ENCODE data around the gene EFHC1. TPM values are rescaled to one million over a fixed set of nuclear protein-coding genes. Genes with fewer than 3 reads are reported as not detected.
A peak's percentile ranks its signal among the peaks of the same experiment; 100 is the strongest.

The EFHC1 gene
- total RNA-seq, 1 donor from 2014 or later, result 25.6 TPM

DNA sequence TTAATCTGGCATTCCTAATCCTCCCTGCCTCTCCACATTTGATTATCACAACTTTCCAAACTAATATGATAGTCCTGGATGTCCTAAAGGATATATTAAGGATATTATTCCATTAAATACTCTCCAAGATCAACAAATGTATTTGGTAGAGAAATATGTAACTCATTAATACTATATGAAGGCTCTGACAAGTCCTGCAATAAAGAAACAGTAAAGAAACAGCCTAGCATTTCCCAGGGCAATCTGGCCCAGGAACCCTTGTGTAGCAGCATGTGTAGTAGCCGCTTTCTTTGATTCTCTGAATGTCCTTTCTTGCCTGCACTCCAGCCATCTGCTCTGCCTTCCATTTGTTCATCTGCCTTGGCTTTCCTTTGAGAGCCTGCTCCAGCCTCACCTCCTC lies 133.0 kb downstream of the EFHC1 start:
- H3K27ac Mint-ChIP-seq (ENCODE audit: unreplicated experiment), result peak overlapping the region; percentile 95

DNA sequence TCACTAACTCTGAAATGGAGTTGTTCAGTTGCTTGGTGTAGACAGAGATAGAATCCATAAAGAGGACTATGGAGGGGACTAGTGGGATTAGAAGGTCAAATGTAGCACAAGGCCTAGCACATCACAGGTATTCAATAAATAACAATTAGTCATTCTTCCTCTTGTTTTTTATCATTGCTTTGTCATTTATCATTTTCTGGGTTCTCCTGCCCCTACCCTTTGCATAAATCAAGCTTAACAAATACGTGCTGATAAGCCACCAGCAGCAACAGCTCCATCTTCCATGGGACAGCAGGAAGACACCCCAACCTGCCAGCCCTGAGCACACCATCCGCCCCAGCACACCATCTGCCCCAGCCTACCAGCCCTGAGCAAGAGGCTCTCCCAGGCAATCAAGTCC lies 133.6 kb downstream of the EFHC1 start:
- H3K27ac Mint-ChIP-seq (ENCODE audit: unreplicated experiment), result peak overlapping the region; percentile 95
- TF ChIP-seq, protein P1, sequence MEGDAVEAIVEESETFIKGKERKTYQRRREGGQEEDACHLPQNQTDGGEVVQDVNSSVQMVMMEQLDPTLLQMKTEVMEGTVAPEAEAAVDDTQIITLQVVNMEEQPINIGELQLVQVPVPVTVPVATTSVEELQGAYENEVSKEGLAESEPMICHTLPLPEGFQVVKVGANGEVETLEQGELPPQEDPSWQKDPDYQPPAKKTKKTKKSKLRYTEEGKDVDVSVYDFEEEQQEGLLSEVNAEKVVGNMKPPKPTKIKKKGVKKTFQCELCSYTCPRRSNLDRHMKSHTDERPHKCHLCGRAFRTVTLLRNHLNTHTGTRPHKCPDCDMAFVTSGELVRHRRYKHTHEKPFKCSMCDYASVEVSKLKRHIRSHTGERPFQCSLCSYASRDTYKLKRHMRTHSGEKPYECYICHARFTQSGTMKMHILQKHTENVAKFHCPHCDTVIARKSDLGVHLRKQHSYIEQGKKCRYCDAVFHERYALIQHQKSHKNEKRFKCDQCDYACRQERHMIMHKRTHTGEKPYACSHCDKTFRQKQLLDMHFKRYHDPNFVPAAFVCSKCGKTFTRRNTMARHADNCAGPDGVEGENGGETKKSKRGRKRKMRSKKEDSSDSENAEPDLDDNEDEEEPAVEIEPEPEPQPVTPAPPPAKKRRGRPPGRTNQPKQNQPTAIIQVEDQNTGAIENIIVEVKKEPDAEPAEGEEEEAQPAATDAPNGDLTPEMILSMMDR (IDR thresholded peaks at IDR 0.05; ENCODE audit: partially characterized antibody, unreplicated experiment), result no peak
- H3K9me3 Mint-ChIP-seq (ENCODE audit: unreplicated experiment), result peaks cover 5% of the 10 kb centered on the region
- no peaks in the 10 kb centered on the region for H3K36me3 Mint-ChIP-seq (ENCODE audit: unreplicated experiment)
- H3K4me3 Mint-ChIP-seq (ENCODE audit: unreplicated experiment), result peak overlapping the region; percentile 69
- H3K27me3 Mint-ChIP-seq (ENCODE audit: unreplicated experiment), result peaks cover 7% of the 10 kb centered on the region
- no peak for DNase-seq
- H3K4me1 Mint-ChIP-seq (ENCODE audit: low read depth, unreplicated experiment), result peaks cover 47% of the 10 kb centered on the region

More for the DNA sequence above, 133.0 kb downstream of the EFHC1 start:
- H3K4me1 Mint-ChIP-seq (ENCODE audit: low read depth, unreplicated experiment), result peaks cover 49% of the 10 kb centered on the region
- peaks cover 7% of the 10 kb centered on the region for H3K27me3 Mint-ChIP-seq (ENCODE audit: unreplicated experiment)
- H3K36me3 Mint-ChIP-seq (ENCODE audit: unreplicated experiment), result no peaks in the 10 kb centered on the region
- TF ChIP-seq, protein P1 (IDR thresholded peaks at IDR 0.05; ENCODE audit: partially characterized antibody, unreplicated experiment), result no peak
- no peak for DNase-seq
- peak overlapping the region; percentile 69 for H3K4me3 Mint-ChIP-seq (ENCODE audit: unreplicated experiment)
- peaks cover 5% of the 10 kb centered on the region for H3K9me3 Mint-ChIP-seq (ENCODE audit: unreplicated experiment)

GRCh38 chr6:52554684-52555280 lies 134.6 kb downstream of the EFHC1 start:
- no peak for DNase-seq
- TF ChIP-seq, protein P1 (IDR thresholded peaks at IDR 0.05; ENCODE audit: partially characterized antibody, unreplicated experiment), result no peak
- H3K27ac Mint-ChIP-seq (ENCODE audit: unreplicated experiment), result peak overlapping the region; percentile 48
- no peaks in the 10 kb centered on the region for H3K36me3 Mint-ChIP-seq (ENCODE audit: unreplicated experiment)
- peaks cover 5% of the 10 kb centered on the region for H3K9me3 Mint-ChIP-seq (ENCODE audit: unreplicated experiment)
- H3K4me1 Mint-ChIP-seq (ENCODE audit: low read depth, unreplicated experiment), result peaks cover 45% of the 10 kb centered on the region
- no peak overlapping the region for H3K4me3 Mint-ChIP-seq (ENCODE audit: unreplicated experiment)
- H3K27me3 Mint-ChIP-seq (ENCODE audit: unreplicated experiment), result peaks cover 7% of the 10 kb centered on the region

DNA sequence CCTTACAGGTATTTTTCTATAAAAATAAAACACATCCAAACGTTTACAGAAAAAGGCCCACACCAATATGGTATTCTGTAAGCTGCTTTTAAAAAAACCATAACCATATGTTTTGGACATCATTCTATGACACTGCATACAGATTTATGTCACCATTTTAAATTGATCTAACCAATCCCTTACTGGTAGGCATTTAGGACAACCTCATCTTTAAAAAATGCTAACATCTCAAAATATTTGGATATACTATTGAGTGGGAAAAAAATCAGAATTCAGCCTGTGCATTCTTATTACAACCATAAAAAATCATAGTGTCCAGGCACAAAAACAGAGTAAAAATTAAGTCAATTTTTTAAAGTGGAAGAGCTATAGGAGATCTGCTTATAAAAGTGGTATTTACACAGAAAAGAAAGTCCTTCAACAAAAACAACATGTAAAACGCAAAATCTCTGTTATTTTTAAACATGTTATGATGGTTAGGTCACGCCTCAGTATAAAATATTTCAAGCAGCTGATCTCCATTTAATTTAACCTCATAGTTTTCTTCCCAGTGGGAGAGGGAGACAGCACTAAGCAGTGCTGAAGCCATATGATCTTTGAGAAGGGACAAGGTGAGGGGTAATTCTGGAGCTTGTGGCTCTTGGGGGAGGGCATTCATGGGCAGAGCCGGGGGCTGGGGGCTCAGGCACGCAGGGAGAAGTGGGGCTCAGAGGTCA lies 135.5 kb downstream of the EFHC1 start:
- Mint-ChIP-seq H3K27me3 (ENCODE audit: unreplicated experiment) (peaks cover 6% of the 10 kb centered on the region), H3K27ac (ENCODE audit: unreplicated experiment) (no peak overlapping the region), H3K4me1 (ENCODE audit: low read depth, unreplicated experiment) (peaks cover 41% of the 10 kb centered on the region), H3K36me3 (ENCODE audit: unreplicated experiment) (no peaks in the 10 kb centered on the region), H3K9me3 (ENCODE audit: unreplicated experiment) (peaks cover 5% of the 10 kb centered on the region), H3K4me3 (ENCODE audit: unreplicated experiment) (no peak overlapping the region)
- TF ChIP-seq, protein P1 (IDR thresholded peaks at IDR 0.05; ENCODE audit: partially characterized antibody, unreplicated experiment), result no peak
- DNase-seq, result no peak

All from glutamatergic neuron (in vitro differentiated cells).